IPS DF 6.9 (cell line): ENCODE data around the gene KRTAP4-16.
"Not testable (repeated sequence)": the region's sequence is repeated elsewhere in the genome, so short reads cannot be mapped to it uniquely, and the experiment has no call there.

ENCODE experiments used
- DNase-seq: peaks from one replicate; pipeline ENCODE4 v3.0.0-alpha.2; 2013; ENCODE audit warnings: low read depth, low spot score
- H3K27ac ChIP-seq: one replicate; pipeline ENCODE4 v1.5.1; 2013; ENCODE audit warnings: low read length, control low read depth
- H3K27me3 ChIP-seq: 2 replicates; pipeline ENCODE4 v1.6.1; 2013; ENCODE audit warnings: mild to moderate bottlenecking, low read length; ENCODE audit not compliant: control insufficient read depth, insufficient read depth
- H3K36me3 ChIP-seq: 2 replicates; pipeline ENCODE4 v1.6.1; 2013; ENCODE audit warnings: low read length; ENCODE audit not compliant: control insufficient read depth, insufficient read depth
- H3K4me1 ChIP-seq: 2 replicates; pipeline ENCODE4 v1.6.1; 2013; ENCODE audit warnings: low read length; ENCODE audit not compliant: control insufficient read depth, insufficient read depth
- H3K4me3 ChIP-seq: 2 replicates; pipeline ENCODE4 v1.5.1; 2013; ENCODE audit warnings: mild to moderate bottlenecking, low read length
- H3K9me3 ChIP-seq: 2 replicates; pipeline ENCODE4 v1.6.1; 2013; ENCODE audit warnings: low read length, inconsistent platforms; ENCODE audit not compliant: control insufficient read depth, insufficient read depth
- WGBS: extraction: QIAGEN DNeasy Blood & Tissue Kit; methylation state at CpG from one replicate; pipeline ENCODE4 v1.1.7; 2013; ENCODE audit warnings: mixed read lengths, missing lambda C conversion rate; ENCODE audit not compliant: insufficient read length, insufficient coverage; 5-methylcytosine and 5-hydroxymethylcytosine counted together

The KRTAP4-16 gene

GRCh38 chr17:41071606-41072360, 30.2 kb downstream of the KRTAP4-16 start:
- WGBS: no CpG with 5 or more reads among the region's 5 CpGs
- H3K4me3 ChIP-seq: no peak overlapping the region
- DNase-seq: no peak

GRCh38 chr17:41069031-41069430, 33.0 kb downstream of the KRTAP4-16 start:
- DNase-seq: no peak
- no peaks in the 10 kb centered on the region for H3K36me3 ChIP-seq
- H3K27me3 ChIP-seq: no peaks in the 10 kb centered on the region
- no peak overlapping the region for H3K27ac ChIP-seq
- H3K9me3 ChIP-seq: no peaks in the 10 kb centered on the region
- H3K4me1 ChIP-seq: no peaks in the 10 kb centered on the region
- no CpG with 5 or more reads among the region's 3 CpGs for WGBS
- no peak overlapping the region for H3K4me3 ChIP-seq

More at GRCh38 chr17:41071606-41072360, 30.2 kb downstream of the KRTAP4-16 start:
- H3K4me1 ChIP-seq: no peaks in the 10 kb centered on the region
- no peaks in the 10 kb centered on the region for H3K27me3 ChIP-seq
- no peaks in the 10 kb centered on the region for H3K9me3 ChIP-seq
- H3K27ac ChIP-seq: no peak overlapping the region
- H3K36me3 ChIP-seq: no peaks in the 10 kb centered on the region

DNA sequence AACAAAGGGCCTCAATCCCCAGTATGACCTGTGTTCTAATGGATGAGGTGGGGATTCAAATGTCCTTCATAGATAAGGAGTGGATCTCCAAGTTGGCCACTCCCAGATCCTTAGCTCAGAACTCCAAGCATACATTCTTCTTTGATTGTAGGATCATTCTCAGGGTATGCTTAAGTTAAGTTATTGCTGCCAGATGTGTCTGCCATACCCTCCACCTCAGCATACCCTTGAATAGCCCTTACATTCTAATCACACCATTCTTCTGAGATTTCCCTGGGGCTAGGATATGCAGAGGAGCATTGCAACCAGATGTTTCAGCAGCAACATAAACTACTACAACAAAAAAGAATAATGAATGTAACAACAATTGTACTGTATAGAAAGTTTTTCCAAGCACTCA, 34.7 kb downstream of the KRTAP4-16 start:
- H3K27ac ChIP-seq: no peak overlapping the region
- no peaks in the 10 kb centered on the region for H3K4me1 ChIP-seq
- no peak overlapping the region for H3K4me3 ChIP-seq
- no peaks in the 10 kb centered on the region for H3K9me3 ChIP-seq
- no peaks in the 10 kb centered on the region for H3K36me3 ChIP-seq
- DNase-seq: no peak
- no peaks in the 10 kb centered on the region for H3K27me3 ChIP-seq

DNA sequence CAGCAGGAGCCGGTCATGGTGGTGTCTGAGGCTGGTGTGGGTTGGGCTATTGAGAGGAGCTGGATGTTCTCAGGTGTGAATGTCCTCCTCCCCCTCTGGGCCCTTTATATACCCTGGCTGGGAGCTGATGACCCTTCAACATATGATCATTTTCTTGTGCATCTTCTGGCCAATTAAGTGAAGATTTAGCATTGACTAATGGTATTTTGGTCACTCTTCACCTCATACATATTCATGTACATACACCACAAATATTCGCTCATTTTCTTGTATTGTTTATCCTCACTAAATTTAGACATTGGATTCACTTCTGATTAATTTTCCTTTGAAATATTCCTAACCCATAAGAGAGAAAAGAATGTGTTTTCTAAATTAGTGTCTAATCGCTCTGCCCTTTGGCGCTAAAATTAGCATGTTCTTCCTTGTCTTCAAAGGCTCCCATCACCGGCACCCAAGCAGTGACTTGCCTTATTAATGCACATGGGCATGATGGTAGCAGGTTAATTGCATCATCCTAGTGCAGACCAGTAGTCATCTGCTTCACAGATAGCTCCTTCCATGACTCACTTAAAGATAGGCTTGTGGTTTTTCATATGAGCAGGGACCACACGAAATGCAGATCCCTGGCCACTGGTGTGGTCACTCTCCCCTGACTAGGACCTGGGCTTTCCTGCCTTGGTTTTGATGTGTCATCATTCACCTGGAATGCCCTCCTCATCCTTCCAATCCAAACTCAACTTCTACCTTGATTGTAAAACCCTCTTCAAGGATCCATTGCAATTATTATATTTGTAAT, 36.0 kb downstream of the KRTAP4-16 start, which contains the start of gene KRTAP2-4:
Gene KRTAP2-4 (minus strand): TSS at position 51 of the 796 bp plus-strand sequence. CDS start 34 bp downstream, at position 17.
- WGBS: 100% methylated on average over 1 of the region's 6 CpGs
- no peaks in the 10 kb centered on the region for H3K9me3 ChIP-seq
- no peak for DNase-seq

DNA sequence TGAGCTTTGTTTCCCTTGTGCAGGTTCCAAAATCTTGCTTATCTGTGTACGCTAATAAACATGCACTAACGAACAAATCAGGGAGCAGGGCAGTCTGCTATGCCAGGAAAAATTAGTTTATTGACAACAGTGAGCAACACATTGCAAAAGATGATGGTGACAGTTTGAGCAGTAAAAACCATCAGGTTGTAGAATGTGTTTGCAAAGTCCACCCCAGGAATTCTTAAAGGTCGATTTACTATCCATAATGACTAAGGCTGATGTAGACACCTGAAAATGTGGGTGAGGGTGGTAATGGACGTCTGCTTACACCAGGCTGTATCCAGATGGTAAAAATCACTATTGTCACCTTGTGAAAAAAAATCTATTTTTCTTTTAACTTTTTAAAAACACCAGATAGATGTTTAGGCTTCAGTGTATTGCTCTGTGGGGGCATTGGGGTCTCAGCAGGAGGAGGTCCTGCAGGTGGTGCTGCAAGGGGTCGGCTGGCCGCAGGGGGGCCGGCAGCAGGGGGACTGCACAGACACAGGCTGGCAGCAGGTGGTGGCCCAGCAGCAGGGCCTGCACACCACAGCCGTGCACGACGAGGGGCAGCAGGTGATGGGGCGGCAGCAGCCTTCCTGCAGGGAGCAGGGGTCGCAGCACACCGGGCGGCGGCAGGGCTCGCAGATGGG, 36.9 kb downstream of the KRTAP4-16 start:
- H3K36me3 ChIP-seq, H3K4me3 ChIP-seq, H3K27ac ChIP-seq, H3K9me3 ChIP-seq, DNase-seq, H3K4me1 ChIP-seq, H3K27me3 ChIP-seq: not testable (repeated sequence)
- WGBS: no CpG with 5 or more reads among the region's 16 CpGs

More for the DNA sequence above, 36.0 kb downstream of the KRTAP4-16 start, which contains the start of gene KRTAP2-4:
- no peaks in the 10 kb centered on the region for H3K36me3 ChIP-seq
- no peaks in the 10 kb centered on the region for H3K4me1 ChIP-seq
- no peak within 1 kb of the TSS for H3K4me3 ChIP-seq
- H3K27ac ChIP-seq: no peak within 1 kb of the TSS
- H3K27me3 ChIP-seq: no peaks in the 10 kb centered on the region

GRCh38 chr17:41064301-41064700, 37.7 kb downstream of the KRTAP4-16 start:
- no peaks in the 10 kb centered on the region for H3K9me3 ChIP-seq

DNA sequence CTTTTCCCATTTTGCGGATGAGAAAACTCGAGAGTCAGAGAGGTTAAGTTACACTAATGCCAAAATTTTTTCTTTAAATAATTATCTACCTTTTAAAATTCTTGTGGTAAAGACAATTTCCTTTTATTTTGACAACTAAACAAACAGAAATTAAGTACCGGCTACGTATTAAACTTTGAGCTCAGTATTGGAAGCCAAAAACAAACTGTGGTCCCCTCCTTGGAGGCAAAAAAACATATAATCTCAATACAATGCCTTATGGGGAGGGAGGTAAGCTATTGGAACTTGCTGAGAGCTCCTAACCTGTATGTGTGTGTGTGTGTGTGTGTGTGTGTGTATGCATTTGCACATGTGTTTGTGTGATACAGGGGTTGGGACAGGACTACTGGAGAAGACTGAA, 38.6 kb downstream of the KRTAP4-16 start:
- no peaks in the 10 kb centered on the region for H3K27me3 ChIP-seq
- no peaks in the 10 kb centered on the region for H3K9me3 ChIP-seq
- H3K4me3 ChIP-seq: no peak overlapping the region
- no CpG with 5 or more reads among the region's 4 CpGs for WGBS
- no peak overlapping the region for H3K27ac ChIP-seq
- no peaks in the 10 kb centered on the region for H3K36me3 ChIP-seq
- DNase-seq: no peak
- H3K4me1 ChIP-seq: no peaks in the 10 kb centered on the region

More at GRCh38 chr17:41064301-41064700, 37.7 kb downstream of the KRTAP4-16 start:
- Histone ChIP-seq H3K27me3 (no peaks in the 10 kb centered on the region), H3K27ac (no peak overlapping the region), H3K36me3 (no peaks in the 10 kb centered on the region), H3K4me1 (no peaks in the 10 kb centered on the region), H3K4me3 (no peak overlapping the region)
- no CpG with 5 or more reads among the region's 1 CpG for WGBS
- DNase-seq: no peak

- WGBS: 100% methylated on average over 1 of the region's 1 CpG
- Histone ChIP-seq H3K27ac (no peak overlapping the region), H3K4me3 (no peak overlapping the region)
Measured at GRCh38 chr17:41061964-41062363, 40.0 kb downstream of the KRTAP4-16 start.

DNA sequence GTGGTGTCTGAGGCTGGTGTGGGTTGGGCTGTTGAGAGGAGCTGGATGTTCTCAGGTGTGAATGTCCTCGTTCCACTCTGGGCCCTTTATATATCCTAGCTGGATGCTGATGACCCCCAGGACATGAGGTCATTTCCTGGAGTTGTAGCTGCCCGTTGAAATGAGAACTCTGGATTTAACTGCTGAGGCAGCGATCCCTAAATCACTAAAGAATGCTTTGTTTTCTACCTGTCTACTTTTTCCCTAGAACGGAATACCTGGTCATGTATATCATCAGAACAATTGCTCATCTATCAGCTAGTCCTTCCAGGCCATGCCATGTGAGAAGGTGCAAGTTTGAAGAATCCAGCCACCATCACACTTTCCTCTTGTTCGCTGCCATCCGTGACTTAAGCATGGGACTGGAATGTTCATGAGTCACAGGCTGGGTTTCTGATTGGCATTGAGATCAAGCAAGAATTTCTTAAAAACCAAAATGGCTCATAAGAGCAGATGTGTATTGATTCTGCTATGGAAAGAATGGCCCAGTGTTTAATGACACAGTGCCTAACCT, 41.9 kb downstream of the KRTAP4-16 start, which contains the start of gene KRTAP2-3:
Gene KRTAP2-3 (minus strand): TSS at position 63 of the 553 bp plus-strand sequence. CDS start 64 bp downstream, outside the sequence.
- H3K27me3 ChIP-seq: no peaks in the 10 kb centered on the region
- no peaks in the 10 kb centered on the region for H3K36me3 ChIP-seq
- DNase-seq: no peak
- no CpG with 5 or more reads among the region's 6 CpGs for WGBS
- no peaks in the 10 kb centered on the region for H3K4me1 ChIP-seq
- no peaks in the 10 kb centered on the region for H3K9me3 ChIP-seq
- H3K4me3 ChIP-seq: no peak within 1 kb of the TSS
- H3K27ac ChIP-seq: no peak within 1 kb of the TSS

More at GRCh38 chr17:41061964-41062363, 40.0 kb downstream of the KRTAP4-16 start:
- DNase-seq: no peak
- H3K27me3 ChIP-seq: no peaks in the 10 kb centered on the region
- H3K9me3 ChIP-seq: no peaks in the 10 kb centered on the region
- H3K36me3 ChIP-seq: no peaks in the 10 kb centered on the region
- H3K4me1 ChIP-seq: no peaks in the 10 kb centered on the region
